NCI-H2171 (cell line): ENCODE measurements around the gene SLC6A2.

ENCODE experiments used
- DNase-seq: peaks from one replicate; lab custom pipeline; 2025; lab: John Stamatoyannopoulos, UW

SLC6A2 gene

DNA sequence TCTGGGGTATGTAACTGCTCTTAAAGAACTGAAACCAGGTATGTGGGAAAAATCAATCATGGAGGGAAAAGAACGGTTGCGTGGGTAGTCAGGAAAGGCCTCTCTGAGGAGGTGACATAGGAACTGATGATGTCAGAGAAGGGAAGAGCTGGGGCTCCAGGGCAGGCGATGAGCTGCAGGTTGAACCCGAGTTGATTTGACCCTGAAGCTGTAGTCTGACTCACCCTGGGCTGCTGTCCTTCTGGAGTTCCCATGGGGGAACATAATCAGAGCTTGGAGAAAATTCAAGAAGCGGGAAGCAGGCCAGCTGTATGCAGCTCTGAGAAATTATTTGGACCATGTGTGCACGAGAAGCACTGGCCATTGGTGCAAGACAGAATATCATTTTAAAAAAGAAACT lies 16.7 kb downstream of the SLC6A2 start:
- no peak for DNase-seq

DNA sequence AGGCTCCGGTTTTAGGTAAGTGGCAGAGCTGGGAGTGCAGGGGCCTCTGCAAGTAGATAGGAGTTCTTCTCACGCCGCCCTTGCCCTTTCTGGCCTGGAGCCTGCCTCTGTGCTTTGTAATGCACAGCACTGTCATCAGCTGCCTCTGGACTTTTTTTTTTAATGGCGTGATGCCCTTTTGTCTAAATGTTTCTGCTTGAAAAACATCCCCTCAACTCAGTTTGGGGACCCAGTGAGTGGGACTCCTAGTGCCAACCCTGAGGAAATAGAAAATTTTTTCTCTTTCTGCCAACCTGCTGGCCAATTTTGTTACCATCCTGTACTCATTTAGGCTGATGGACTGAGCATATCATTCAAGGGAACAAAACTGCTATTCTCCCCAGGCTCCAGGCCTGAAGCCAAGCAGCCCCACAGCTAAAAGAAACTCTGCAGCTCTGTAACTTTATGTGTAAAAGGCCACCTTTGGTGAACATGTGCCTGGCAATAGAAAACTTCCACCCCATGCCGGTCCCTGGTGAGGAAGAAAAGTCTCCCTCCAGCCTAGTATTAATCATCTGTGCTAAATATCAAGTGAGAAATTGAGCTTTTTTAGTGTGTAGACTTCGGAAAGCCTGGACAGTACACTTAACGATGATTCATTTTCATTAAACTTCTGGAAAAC lies 22.5 kb downstream of the SLC6A2 start:
- DNase-seq, result no peak

DNA sequence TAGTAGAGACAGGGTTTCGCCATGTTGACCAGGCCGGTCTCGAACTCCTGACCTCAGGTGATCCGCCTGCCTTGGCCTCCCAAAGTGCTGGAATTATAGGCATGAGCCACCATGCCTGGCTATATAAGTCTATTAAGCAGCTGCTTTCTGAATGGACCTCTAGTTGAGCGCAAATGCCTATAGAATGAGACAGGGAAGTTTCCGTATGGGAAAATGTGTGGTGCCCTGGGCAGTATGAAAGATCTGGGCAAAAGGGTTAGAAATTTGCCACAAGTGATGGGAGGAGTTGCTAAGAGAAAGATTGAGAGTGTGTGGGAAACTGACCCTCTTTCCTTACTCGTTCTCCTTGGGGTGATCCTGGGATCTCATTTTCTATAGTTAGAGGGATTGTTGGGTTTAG lies 26.3 kb downstream of the SLC6A2 start:
- no peak for DNase-seq

DNA sequence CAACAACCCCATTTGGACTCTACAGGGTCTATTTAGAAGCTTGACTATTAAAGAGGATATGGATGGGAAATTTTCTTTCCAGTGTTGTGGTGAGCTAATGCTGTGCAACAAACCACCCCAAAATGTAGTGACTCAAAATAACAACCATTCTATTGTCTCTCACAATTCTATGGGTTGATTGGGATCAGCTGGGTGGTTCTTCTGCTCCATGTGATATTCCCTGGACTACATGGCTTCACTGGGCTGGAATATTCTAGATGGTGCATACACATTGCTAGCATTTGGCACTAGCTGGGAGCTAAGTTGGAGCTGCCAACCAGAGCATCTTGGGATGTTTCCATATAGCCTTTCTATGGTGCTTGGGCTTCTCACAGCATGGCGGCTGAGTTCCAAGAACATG lies 30.2 kb downstream of the SLC6A2 start:
- DNase-seq, result no peak

DNA sequence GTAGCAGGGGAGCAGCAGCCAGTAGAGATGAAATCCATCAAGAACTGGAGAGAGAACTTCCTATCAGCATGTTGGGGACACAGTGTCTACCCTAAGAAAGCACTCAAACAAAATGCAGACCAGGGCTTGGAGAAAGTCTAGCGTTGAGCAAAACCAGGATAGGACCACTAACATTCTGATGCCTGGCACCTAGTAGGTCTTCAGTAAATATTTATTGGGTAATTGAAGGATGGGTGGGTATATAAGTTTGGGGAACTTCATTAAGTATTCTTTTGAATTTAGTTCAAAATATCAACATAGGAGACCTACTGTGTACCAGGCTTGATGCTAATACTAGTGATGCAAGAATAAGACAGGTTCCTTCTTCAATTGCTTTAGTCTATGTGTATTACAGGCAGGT lies 30.9 kb downstream of the SLC6A2 start:
- DNase-seq, result no peak

DNA sequence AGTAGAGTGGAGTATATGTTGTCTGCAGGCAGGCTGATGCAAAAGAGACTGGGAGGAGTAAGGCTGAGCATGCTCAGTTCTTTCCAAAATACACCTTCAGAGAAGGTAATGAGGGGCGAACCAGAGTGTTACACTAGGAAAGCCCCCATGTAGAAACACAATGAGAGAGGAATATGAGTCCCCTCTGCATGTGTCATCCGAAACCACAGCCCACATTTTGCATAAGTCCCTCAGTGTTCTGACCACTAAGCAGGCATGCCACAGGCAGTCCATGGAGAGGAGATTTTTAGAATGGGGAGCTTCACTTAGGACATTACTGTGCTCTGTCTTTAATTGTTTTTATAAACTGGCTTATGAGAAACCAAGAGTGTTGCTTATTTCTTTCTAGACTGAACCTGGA lies 32.0 kb downstream of the SLC6A2 start:
- no peak for DNase-seq

DNA sequence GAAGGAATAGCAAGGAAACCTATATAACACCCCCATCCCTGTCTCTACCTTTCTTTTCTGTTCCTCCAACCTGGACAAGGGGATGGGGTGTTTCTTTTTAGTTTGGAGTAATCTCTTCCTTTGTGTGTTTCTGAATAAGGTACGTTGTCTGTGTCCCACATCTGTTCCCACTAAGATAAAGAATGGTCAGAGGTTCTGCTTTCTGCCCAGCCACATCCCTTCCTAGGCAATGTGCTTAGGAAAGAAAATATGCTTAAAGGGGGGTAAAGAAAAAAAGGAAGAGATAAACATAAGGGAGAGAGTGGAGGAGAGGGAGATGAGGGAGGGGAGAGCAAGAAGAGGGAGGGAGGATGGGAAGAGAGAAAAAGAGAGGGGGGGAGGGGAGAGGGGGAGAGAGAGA lies 35.1 kb downstream of the SLC6A2 start:
- DNase-seq, result no peak

DNA sequence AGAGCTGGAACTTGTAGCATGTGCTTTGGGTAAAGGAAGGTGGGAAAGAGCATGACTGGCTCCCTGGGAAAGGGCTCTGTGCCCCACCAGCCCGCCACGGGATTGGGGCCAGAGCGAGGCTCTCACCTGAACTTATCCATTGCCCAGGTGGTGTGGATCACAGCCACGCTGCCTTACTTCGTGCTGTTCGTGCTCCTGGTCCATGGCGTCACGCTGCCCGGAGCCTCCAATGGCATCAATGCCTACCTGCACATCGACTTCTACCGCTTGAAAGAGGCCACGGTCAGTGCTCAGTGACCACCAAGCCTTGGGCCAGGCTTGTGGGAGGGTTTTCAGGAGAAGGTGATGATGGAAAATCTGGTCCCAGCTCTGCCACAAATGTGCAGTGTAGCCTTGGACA lies 36.0 kb downstream of the SLC6A2 start:
- no peak for DNase-seq

DNA sequence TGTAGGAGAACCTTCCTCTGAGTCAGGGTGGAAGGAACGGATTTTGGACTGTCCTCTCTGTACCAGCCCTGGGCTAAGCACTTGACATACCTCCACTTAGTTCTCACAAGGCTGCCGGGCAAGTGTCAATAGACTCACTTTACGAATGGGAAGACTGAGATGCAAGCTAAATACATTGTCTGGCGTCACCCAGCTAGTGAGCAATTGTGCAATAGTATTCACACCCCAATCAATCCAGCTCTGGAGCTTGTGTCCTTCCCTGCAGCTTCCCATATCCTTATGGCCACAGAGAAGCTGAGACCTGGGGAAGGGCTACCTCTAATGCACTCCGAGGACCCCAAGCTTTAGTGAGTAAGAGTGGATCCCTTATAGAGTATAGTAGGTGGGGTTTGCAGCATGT lies 39.8 kb downstream of the SLC6A2 start:
- DNase-seq, result no peak

DNA sequence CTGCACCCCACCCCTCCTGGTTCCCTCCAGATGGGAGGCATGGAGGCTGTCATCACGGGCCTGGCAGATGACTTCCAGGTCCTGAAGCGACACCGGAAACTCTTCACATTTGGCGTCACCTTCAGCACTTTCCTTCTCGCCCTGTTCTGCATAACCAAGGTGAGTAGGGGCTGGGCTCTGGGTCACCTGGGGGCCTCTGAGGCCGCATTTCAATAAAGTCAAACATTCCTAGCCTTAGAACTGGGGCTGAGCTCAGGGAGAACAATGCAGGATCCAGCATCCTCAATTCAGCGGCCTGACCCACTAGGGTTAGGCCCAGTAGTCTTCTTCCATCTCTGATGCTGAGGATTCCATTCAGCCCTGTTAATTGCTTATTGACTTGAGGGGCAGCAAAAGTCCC lies 42.1 kb downstream of the SLC6A2 start:
- no peak for DNase-seq

DNA sequence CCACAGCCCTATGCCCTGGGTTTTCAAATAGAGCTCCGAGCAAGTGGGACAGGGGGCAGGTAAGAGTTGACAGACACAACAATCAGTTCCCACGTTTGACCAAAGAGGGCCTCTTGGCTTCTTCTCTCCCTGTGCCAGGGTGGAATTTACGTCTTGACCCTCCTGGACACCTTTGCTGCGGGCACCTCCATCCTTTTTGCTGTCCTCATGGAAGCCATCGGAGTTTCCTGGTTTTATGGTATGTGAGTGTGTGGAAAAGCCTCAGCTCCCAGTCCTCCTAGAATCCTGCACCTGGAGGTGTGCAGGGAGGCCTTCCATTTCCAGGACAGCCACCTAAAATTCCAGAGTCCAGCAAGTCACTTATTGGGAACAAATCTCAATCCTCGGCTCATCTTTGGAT lies 42.5 kb downstream of the SLC6A2 start:
- no peak for DNase-seq

DNA sequence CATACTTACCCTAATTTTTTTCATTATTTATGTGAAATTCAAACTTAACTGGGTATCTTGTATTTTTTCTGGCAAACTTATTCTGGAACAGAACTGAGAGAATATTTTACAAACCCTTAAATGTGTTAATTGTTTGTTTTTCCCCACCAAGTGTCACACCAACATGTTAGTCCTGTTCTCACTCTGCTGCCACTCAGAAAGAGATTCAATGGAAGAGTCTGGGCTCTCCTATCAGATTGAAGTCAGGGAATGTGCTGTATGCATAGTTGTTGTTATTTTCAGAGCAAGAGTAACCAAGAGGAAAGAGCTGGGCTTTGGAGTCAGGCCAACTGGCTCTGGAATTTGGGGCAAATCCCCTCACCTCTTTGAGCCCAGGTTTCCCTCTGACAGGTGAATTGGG lies 43.2 kb downstream of the SLC6A2 start:
- no peak for DNase-seq

DNA sequence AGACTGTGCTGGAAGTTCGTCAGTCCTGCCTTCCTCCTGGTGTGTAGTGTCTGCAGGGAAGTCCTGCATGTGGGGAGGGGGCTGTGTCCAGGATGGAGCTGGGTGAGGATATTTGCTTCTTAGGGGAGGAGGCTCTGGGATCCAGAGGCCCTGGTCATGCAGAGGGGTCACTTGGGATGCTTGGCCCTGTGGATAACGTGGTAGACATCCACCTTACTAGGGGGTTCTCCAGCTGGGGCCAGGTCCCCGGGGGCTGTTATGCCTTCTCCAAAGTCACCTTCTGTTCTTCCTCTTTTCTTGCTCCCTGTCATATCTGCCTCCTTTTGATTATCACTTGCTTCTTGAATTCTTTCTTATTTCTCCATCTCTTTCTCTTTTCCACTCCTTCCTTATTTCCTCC lies 43.8 kb downstream of the SLC6A2 start:
- DNase-seq, result no peak

DNA sequence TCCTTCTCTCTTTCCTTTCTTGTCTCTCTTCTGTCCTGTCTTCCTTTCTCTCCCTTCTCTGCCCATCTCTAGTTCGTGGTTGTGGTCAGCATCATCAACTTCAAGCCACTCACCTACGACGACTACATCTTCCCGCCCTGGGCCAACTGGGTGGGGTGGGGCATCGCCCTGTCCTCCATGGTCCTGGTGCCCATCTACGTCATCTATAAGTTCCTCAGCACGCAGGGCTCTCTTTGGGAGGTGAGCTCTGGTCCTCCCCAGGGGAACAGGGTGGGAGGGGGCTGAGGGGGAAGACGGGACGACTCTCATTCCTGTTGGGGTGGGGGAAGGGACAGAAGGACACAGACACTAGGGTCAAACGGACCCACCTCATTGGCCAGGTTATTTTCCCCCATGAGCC lies 44.3 kb downstream of the SLC6A2 start:
- no peak for DNase-seq

DNA sequence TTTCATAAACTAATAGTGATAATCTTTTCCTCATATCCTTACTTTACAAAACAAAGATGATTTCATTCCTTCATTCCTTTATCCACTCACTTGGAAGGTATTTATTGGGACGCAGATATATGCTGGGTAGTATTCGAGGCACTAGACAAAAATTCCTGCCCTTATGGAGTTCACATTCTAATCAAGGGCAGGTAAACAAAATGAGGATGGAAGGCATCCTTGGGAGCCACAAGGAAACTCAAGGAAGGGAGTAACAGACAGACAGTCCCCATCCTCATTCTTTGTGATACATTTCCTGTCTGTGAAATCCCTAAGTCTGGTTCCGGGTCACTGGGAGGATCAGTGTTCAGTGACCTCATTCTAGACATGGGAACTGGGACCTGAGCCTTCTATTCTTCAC lies 45.2 kb downstream of the SLC6A2 start:
- DNase-seq, result no peak

DNA sequence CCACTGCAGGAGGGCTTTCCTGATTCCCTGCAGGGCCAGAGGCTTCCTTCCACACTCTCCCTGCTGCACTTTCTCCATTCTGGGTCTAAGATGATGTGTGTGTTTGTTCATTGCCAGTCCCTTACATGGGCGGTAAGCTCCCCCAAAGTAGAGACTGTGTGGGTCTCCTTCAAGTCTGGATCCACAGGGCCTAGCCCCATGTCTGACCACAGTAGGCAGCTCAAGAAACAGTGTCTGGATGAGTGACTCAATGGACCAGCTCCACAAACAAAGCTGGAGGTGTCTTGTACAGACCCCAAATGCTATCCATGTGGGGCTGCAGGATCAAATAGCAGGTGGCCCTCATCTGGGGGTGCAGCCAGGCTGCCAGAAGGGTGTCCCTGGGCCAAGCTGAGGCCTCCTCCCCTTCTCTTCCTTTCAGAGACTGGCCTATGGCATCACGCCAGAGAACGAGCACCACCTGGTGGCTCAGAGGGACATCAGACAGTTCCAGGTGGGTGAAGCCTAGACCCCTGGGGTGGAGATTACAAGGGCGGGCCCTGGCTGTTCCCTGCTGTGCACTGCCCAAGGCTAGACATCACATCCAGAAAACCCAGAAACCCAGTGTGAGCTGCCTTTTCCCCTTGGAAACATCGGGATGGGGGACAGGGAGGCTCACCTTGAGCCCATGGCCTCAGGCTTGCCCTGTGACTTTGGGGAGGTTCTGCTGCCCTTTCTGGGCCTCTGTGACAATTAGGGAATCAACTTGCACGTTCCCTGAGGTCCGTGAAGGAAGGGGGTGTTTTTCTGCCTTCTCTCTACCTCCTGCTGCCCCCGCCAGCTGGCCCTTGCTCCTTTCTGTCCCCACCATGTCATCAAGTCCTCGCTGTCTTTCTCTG lies 45.9 kb downstream of the SLC6A2 start:
- peak; percentile 24 for DNase-seq

DNA sequence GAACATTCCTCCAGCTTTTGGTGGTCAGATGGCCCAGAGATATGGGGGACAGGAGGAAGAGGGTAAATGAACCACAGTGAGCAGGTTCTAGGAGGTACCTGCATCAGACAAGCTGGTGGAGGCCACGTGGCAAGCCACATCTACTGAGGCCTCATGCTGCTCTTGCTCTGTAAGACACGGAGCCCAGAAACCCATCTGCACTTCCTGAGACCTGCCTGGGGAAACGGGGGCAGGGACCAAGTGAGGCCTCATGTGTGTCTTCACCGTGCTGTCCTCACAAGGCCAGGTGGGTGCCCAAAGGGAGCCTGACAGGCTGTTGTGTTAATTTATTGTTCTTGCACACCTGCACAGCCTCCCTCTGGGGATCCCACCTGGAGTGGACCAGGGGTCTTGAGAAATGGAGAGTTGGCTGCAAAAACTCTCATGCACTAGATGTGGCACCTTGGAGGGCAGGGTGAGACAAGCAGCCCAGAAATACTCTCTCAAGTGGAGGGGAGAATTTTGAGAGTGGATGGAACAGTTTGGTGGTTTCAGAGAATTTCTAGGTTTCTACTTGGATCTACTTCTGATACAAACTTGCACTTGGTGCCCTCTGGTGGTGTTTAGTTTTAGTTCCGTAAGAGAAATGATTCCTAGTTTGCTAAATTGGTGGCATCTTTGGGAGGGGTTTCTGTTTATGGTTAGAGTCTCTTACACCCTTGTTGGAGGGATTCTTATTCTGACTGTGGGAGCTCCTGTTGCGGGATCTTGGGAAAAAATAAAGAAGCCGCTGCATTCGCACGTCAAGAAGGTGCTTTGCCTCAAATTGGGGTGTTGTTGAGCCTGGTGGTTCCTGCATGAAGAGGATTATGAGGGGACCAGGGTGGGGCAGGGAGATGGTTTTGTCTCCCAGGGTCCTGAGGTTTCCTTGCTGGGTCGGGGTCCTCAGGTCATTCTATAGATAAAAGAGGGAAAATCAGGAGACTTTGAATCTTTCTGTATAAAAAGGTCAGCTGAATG lies 47.5 kb downstream of the SLC6A2 start:
- peak; percentile 9 for DNase-seq

DNA sequence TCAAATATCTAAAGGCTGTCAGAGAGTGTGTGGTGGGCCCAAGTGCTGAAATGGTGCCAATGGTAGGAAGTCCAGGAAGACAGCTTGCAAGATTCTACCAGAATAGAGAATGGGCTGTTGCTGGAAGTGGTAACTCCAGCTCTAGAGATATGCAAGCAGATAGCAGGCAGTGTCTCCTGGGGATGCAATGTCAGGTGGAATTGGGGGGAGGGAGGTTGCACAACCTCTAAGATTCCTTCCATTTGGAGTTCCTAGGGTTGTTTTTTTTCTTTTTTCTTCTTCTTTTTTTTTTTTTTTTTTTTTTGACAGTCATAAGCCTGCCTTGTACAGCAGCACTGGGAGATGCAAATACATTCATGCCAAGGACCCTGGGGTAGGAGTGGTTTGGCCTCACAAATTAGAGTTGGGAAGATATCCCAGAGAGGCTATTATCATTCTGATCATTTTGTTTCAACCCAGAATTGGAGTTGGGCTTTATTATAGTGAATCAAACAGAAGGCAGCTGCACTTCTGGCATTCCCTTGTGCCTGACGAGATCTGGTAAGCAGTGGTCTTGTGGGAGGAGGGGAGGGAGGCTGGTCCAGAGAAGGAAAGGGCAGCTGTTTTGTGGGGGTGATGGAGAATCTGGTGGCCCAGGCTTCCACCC lies 51.1 kb downstream of the SLC6A2 start:
- DNase-seq, result no peak

DNA sequence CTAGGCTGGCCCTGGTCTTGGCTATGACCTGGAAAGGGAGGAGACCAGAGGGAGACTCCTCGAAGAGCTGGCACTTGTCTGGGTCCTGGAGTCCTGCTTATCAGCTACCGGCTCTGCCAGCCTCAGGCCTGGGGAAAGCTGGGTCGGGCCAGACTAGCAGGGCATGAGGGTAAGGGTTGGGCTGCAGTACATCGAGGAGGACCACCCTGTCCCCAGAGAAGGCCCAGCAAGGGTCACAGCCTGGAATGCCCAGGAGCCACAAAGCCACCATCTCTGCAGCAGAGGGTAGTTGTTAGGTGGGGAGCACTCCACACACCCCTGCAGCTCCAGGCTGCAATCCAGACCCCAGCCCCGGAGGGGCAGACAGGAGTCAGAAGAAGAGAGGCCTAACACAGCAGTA lies 54.0 kb downstream of the SLC6A2 start:
- DNase-seq, result no peak

DNA sequence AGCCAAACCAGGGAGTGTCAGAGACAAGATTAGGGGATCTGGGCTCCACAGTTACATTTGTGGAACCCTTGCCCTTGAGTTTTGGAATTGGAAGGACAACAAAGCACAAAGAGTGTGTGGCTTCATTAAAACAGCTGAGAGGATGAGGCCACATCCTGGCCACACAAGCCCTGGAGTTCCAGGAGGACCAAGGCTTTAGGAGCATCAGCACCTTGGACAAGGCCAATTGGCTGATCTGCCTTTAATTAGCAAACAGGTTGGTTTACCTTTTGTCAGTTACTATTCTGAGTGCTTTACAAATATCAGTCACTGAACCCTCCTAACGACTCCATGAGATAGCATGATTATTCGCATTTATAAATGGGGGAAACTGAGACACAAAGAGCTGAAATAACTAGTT lies 54.7 kb downstream of the SLC6A2 start:
- DNase-seq, result no peak

DNA sequence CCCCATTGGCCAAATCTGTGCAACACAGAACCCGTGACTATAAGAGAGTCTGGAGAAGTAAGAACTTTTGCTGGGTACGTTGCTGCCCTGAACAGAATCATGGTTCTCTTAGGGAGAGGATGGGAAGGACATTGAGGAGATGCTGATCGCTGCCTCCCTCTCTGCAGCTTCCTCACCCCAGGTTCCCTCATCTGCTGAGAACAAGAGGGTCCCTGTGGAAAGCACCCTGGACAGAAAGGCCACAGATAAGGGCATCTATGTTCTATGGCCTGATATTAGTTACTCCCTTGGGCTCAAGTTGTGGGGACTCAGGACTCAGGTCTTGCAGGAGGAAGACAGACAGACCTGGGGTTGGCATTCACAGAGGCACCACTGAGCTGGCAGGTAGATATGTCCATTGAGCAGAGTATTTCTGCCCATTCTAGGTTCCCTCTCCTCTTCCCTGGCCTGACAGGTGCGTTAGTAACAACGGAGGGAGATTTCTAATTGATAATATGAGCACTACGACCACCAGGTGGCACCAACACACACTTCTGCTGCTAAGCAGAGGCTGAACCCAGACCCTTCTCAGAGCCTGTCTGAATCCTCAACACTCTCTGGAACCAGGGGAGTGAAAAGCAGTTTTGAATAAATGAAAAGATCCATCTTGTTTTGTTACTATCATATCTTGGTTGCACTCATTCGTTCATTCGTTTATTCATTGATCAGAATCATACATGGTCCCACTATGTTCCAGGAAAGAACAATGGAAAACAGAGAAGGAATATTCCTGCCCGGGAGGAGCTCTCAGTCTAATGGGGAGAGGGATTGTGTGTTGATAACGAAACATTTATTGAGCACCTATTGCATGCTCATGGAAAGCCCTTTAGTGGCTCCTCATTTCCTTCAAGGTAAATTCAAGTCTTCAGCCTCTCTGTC lies 56.4 kb downstream of the SLC6A2 start:
- peak; percentile 73 for DNase-seq
